Cardiac muscle cell (in vitro differentiated cells and primary cell): ENCODE measurements around the gene RENBP. TPM values are rescaled to one million over a fixed set of nuclear protein-coding genes. Genes with fewer than 3 reads are reported as not detected.

Experiments used
- DNase-seq, 2 donors: peaks; one replicate each; pipeline versions ENCODE4 v3.0.0 to v3.0.0-alpha.2; 2010 to 2017; ENCODE audit warnings: low read depth in 1 of 2, low spot score in 1 of 2
- H3K27ac ChIP-seq: fragments of 200-600 bp; sonication (generic); 2 replicates; pipeline ENCODE4 v1.5.1; 2016
- H3K27me3 ChIP-seq: fragments of 200-600 bp; sonication (generic); 2 replicates; pipeline ENCODE4 v1.6.0; 2016; ENCODE audit warnings: control low read depth
- H3K36me3 ChIP-seq: fragments of 200-600 bp; sonication (generic); 2 replicates; pipeline ENCODE4 v1.5.1; 2016; ENCODE audit warnings: control low read depth
- H3K4me1 ChIP-seq: fragments of 200-600 bp; sonication (generic); 2 replicates; pipeline ENCODE4 v1.8.1; 2017; ENCODE audit warnings: low read depth, mild to moderate bottlenecking, mixed run types
- H3K4me3 ChIP-seq: fragments of 200-600 bp; sonication (generic); 2 replicates; pipeline ENCODE4 v1.5.1; 2016; ENCODE audit warnings: mild to moderate bottlenecking
- H3K9me3 ChIP-seq: fragments of 200-600 bp; sonication (generic); 2 replicates; pipeline ENCODE4 v1.5.1; 2017; ENCODE audit warnings: low read depth, mild to moderate bottlenecking, control low read depth
- CTCF ChIP-seq: IDR thresholded peaks from 2 replicates; pipeline ENCODE4 v1.5.1; 2012; ENCODE audit warnings: low read depth, mild to moderate bottlenecking, low read length
- polyA plus RNA-seq: library from polyadenylated mRNA; unstranded; fragments of >200 nt; fragmentation: Nextera tagmentation; extraction: Ambion mirVana; gene quantifications from 2 replicates; pipeline ENCODE4 v1.2.1, GENCODE V29; 2016
- total RNA-seq: library from RNA; depleted of rRNA; stranded (reverse); fragments of >200 nt; gene quantifications from 2 replicates; pipeline ENCODE4 v1.2.3, GENCODE V29; 2016

The RENBP gene
- total and polyA plus RNA-seq, 2 experiments from 2014 or later: 7.4 to 12.4 TPM

DNA sequence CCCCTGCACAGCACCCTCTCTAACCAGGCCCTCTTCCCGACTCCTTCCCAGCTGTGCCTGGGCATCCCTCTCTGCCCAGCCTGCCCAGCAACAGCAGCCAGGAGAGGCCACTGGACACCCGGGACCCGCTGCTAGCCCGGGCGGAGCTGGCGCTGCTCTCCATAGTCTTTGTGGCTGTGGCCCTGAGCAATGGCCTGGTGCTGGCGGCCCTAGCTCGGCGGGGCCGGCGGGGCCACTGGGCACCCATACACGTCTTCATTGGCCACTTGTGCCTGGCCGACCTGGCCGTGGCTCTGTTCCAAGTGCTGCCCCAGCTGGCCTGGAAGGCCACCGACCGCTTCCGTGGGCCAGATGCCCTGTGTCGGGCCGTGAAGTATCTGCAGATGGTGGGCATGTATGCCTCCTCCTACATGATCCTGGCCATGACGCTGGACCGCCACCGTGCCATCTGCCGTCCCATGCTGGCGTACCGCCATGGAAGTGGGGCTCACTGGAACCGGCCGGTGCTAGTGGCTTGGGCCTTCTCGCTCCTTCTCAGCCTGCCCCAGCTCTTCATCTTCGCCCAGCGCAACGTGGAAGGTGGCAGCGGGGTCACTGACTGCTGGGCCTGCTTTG lies 38.9 kb downstream of the RENBP start:
- H3K4me3 ChIP-seq: no peak overlapping the region
- H3K9me3 ChIP-seq: no peaks in the 10 kb centered on the region
- no peak overlapping the region for H3K27ac ChIP-seq
- no peaks in the 10 kb centered on the region for H3K36me3 ChIP-seq
- no peak for DNase-seq
- H3K4me1 ChIP-seq: no peaks in the 10 kb centered on the region
- no peak for TF ChIP-seq CTCF
- H3K27me3 ChIP-seq: no peaks in the 10 kb centered on the region

- DNase-seq: no peak
- no peak within 1 kb of the TSS for H3K4me3 ChIP-seq
- no peak for TF ChIP-seq CTCF
- H3K4me1 ChIP-seq: no peaks in the 10 kb centered on the region
- no peaks in the 10 kb centered on the region for H3K9me3 ChIP-seq
- no peaks in the 10 kb centered on the region for H3K36me3 ChIP-seq
- no peaks in the 10 kb centered on the region for H3K27me3 ChIP-seq
- no peak within 1 kb of the TSS for H3K27ac ChIP-seq
Observed at GRCh38 chrX:153903991-153904957, 40.2 kb downstream of the RENBP start, which contains the start of gene AVPR2. Gene AVPR2, plus strand, starts transcription at chrX:153904673. Its CDS starts 473 bp downstream, at chrX:153905146.

GRCh38 chrX:153903238-153903980 lies 41.0 kb downstream of the RENBP start:
- Histone ChIP-seq H3K9me3 (no peaks in the 10 kb centered on the region), H3K36me3 (no peaks in the 10 kb centered on the region), H3K27me3 (no peaks in the 10 kb centered on the region), H3K4me1 (no peaks in the 10 kb centered on the region), H3K27ac (no peak overlapping the region), H3K4me3 (no peak overlapping the region)
- no peak for TF ChIP-seq CTCF
- DNase-seq: no peak

GRCh38 chrX:153902385-153902784 lies 42.1 kb downstream of the RENBP start:
- no peak for DNase-seq
- no peak for TF ChIP-seq CTCF
- Histone ChIP-seq H3K27ac (no peak overlapping the region), H3K36me3 (no peaks in the 10 kb centered on the region), H3K27me3 (no peaks in the 10 kb centered on the region), H3K4me1 (no peaks in the 10 kb centered on the region), H3K9me3 (no peaks in the 10 kb centered on the region), H3K4me3 (no peak overlapping the region)

DNA sequence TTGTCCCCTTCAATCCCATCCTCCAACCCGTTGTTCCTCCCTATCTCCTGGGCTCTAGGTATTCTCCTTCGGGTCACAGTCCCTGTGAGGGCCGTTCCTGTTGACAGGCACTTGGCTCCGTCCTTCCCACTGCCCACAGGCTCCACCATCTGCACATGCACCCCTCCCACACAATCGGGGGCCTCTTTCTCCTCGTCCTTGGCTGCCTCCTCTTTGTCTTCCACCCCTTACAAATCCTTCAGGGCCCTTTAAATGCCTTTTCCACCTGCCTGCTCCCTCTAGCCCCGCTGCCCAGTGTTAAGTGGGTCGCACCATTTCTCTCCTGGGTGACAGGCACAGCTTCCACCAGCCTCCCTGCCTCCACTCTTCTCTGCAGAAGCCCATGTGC lies 42.7 kb downstream of the RENBP start:
- no peaks in the 10 kb centered on the region for H3K4me1 ChIP-seq
- H3K9me3 ChIP-seq: no peaks in the 10 kb centered on the region
- DNase-seq: no peak
- no peak for TF ChIP-seq CTCF
- no peaks in the 10 kb centered on the region for H3K27me3 ChIP-seq
- no peaks in the 10 kb centered on the region for H3K36me3 ChIP-seq
- no peak overlapping the region for H3K4me3 ChIP-seq
- H3K27ac ChIP-seq: no peak overlapping the region
